CD4-positive, alpha-beta T cell treated with Interleukin-15 for 4 hours (primary cell): ENCODE measurements around the gene LCN15.

Experiments used
- DNase-seq: peaks from one replicate; pipeline ENCODE4 v3.0.0-alpha.2; 2020; ENCODE audit warnings: low spot score

LCN15 gene

DNA sequence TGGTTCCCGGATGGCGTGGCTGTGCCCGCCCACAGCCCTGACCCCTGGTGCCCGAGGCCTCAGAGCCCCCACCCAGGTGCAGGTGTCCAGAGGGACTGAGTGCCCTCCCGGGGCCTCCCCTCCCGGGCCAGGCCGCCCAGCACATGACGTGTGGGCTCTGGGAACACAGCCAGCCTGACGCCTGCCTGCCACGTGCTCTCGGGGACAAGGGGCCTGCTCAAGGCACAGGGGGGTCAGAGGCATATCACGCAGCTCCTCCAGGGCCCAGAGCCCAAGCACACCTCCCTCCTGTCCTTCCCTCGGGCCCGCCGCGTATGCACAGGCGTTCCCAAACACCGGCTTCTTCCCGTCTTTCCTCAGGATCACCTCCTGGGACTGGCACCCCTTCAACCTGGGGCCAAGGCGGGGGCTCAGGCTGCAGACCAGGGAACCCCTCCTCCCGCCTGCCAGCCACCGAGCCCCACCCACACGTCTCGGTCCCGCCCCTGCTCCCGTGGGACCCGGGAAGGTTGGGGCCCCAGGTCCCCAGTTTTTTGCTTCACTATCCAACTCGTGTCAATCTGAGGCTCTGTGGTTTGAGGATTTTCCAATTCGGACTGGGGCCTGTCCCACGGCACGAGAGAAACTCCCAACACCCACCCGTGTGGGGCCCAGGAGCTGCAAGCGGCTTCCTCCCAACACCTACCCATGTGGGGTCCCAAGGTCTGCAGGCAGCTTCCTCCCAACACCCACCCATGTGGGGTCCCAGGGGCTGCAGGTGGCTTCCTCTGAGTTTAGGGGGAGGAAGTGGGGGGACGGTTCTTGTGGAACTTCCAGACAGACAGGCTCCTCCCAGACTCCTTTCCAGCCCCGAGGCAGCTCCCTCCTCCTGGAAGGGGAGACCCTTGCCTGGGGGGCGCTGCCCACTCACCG, 23.1 kb downstream of the LCN15 start:
- DNase-seq, result no peak

DNA sequence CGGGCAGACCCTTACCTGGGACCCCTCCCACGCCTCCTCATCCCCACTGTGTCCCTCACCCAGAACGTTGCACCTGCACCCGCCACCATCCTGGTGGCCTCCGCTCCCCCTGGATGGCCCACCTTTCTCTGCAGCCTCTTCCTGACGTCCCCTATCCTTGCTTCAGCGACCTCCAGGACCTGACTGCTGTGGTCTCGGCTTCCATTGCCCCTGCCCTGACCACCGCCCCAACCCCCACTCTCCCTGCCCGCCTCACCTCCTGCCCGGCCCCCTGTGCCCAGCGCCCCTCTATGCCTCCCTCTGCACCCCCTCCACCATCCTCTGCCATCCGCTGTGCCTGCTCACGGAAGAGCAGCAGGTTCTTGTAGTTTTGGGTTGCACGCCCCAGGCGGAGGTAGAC, 23.8 kb downstream of the LCN15 start:
- DNase-seq, result no peak

DNA sequence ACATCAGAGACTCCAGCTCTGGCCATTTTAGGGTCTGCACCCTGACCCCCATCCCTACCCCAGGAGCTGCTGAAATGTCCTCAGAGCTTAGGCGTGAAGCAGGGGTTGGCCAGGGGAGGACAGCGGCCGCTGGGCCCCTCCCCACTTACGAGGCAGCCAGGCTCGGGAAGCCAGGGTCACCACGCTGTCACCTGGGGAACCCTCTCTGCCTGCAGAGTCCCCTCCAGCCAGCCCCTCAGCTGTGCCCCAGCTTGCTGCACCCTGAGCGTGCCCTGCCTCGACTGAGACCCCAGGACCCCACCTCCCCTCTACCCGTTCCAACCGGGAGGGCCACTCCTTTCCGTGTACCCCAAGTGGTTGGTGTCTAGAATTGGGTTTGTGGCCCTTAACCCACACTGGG, 24.2 kb downstream of the LCN15 start:
- DNase-seq, result no peak

DNA sequence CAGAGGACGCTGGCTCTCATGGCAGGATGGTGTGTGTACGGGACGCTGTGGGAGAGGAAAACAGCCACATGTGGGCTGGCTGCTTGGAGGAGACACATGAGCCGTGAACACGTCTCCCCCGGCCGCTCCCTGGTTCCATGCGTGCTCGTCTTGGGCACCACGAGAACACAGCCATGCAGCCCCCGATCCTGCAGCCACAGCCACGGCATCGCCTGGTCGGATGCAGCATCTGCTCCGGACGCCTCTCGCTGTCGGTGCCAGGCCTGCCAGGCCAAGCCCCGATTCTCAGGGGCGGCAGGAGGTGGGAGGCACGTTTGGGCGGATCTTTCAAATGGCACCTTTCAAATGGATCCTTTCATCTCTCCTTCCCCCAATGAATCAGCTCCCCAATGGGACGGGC, 24.8 kb downstream of the LCN15 start:
- DNase-seq, result no peak

DNA sequence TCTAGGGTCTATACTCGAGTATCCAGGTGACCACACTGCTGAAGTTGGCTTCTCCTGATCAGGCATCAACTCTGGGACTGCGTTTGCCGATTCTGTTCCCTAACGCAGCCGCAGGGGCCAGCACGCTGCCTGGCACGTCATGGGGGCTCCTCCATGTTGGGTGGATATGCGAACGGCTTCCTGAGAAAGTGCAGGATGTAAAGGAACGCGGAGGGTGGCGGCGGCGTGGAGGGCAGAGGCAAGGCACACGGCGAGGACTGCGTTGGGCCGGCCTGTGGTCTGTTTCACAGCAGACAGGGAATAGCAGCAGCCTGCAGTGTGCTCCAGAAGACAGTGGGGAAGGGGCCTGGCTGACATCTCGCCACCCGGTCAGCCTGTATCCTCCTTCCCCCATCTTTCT, 25.4 kb downstream of the LCN15 start:
- no peak for DNase-seq

DNA sequence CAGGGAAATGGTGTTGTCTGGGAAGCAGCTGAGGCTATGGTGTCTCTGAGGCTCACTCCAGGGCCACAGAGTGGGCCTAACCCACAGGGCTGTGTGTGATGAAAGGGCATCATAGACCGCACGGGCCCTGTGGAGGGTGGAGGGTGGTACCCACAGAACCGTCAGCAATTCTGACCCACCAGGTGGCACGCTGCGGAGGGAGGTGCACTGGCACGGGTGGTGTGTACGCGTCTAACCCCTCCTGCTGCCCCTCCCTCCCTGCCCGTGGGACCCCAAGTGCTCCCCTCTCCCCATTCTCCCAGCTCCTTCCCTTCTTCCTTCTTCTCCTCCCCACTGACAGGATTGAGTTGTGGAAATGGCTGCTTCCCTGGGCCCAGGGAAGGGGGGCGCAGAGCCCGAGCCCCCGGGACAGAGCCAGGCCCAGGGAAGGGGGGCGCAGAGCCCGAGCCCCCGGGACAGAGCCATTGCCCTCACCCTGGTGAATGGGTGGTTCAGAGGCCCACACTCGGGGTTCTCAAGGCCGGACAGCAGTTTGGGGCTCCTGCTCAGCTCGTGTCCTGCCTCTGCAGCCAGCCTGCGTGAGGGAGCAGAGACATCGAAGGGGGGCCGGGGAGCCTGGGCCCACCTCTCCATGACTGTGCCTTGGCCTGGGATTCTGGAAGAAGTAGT, 28.4 kb downstream of the LCN15 start:
- DNase-seq, result no peak

DNA sequence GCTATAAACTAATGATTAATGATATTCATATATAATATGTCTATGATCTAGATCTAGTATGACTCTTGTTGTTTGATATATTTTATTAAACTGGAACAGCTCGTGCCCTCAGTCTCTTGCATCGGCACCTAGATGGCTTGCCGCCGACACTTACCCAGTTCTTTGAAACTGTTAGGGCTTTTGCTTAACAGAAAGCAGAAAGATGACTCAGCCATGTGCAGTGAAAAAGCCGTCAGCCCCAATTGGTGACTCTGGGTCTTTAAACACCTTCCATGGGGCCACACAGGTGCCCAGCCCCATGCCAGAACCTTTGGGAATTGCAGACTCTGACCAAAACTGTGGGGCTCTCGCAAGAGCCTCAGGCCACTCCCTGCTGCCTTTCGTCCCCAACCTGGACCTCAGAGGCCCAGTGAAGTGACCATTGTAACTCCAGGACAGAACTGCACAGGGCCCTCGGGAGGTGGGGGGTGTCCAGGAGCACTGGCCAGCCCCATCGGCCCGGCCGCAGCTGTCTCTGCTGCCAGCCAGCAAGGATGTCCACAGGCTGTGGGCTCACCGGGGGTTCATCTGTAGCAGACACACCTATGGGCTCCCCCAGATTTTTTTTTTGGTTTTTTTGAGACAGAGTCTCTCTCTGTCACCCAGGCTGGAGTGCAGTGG, 29.4 kb downstream of the LCN15 start:
- no peak for DNase-seq

DNA sequence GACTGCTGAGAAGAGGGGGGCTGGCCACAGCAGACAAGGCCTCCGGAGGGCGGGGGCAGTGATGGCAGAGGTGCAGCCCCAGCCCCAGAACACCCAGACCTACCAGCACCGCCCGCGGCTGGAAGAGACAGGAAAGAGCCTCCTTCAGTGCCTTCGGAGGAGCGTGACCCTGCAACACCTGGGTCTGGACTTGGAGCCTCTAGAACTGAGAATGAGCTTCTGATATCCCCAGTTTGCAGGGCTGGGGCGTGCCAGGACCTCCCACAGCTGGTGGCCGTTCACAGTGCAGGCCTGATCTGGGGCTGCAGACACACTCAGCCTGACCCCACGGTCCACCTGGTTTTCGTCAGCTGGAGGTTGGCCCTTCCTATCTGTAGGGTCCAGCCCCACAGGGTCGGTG, 30.7 kb downstream of the LCN15 start:
- DNase-seq, result no peak

DNA sequence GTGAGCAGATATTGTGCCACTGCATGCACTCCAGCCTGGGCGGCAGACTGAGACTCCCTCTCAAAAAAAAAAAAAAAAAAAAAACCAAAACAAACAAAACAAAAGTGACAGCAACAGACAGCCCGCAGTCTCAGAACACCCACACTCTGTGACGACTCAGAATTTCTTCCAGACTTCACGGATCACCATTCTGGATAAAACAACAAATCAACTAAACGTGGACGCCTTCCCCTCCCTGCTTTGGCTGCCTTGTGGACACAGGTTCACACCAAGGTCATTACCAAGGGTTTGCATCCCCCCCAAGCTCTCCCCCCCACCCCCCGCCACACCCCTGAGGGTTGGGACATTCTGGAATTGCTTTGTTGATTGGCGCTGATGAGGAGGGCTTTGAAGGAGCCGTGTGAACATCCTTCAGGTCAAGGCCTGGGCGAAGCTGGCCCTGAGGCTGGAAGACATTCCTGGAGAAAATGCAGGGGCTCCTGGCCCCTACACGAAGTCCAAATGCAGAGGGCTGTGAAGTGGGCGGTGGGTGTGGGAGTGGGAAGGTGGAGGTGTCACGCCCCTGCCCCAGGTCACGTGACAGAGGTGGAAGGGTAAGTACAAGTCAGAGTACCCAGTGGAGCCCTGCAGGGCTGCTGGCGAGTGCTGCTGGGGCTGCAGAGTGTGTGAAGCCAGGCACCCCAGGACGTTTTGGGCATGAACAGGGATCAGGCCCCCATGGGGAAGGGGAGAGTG, 31.7 kb downstream of the LCN15 start:
- no peak for DNase-seq

DNA sequence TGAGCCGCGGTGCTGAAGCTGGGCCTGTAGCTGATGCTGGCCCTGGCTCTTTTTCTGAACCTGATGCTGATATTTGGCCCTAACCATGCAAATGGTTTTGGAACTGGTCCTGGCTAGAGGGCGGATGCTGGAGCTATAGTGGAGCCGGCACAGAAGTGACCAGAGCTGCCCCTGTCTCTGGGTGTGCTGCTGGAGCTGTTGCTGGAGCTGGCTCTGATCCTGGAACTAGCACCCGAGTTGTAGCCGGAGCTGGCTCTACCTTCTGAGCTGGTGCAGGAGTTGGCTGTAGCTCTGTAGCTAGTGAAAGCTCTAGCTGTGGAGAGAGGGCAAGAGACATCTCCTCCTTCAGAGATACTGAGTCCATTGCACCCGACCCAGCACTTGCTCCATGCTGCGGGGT, 34.4 kb downstream of the LCN15 start:
- no peak for DNase-seq

DNA sequence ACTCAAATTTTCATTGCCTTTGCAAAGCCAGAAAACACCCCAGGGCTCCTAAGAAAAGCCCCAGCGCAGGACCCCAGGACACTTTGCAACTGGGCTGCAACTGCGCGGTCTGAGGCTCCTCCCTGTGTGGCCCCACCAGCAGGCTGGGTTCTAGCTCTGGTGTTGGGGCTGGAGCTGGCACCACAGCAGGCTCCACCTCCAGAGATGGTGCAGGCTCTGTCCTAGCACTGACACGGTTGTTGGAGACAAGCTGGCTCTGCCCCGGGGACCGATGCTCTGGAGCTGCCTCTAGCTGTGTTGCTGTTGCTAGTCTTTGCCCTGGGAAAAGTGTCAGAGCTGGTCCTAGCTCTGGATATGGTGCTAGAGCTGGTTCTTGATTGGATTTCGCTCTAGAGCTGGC, 35.2 kb downstream of the LCN15 start:
- no peak for DNase-seq

DNA sequence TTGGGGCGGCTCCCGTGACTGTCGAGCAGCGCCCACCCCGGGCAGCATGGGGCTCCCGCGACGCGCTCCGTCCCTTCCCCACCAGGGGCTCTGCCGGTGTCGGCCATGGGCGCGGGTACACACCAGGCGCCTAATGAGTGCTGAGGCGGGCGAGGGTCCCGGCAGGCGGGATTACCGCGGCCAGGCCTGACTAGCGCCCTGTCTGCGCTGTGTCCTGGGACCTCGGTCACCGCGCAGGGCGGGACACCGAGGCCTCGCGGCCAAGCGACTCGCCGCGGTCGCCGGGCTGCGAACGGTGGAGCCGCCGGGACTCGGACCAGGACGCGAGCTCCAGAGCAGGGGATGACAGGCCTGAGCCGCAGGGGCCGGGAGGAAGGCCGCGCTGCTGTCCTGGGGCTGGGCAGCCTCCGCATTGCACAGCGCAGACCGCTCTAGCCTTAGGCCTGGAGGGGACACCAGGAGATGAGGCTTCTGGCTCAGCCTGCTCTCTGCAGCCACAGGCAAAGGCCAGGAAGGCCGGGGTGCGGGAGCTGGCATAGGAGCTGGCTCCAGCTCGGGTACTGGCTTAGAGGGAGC, 35.7 kb downstream of the LCN15 start:
- no peak for DNase-seq

DNA sequence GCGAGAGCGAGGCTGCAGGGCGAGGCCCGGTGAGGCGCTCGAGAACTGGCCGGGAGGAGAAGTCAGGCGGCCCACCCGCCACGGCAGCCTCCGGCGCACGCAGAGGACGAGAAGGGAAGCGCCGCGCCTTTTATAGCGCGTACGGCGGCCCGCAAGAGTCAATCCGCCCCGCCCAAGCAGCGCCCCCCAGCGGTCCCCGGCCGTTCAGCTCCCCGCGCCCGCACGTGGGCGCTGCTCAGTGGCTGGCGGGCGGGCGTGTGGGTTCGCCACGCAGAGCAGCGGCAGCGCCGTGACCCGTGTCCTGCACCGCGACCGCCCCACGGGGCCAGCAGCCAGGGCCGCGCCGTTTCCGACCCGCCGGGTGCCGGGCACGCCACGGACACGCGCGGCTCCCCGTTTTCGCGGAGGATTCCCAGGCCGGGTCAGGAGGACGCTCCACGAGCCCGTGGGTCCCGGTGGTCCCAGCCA, 36.2 kb downstream of the LCN15 start:
- DNase-seq, result peak; percentile 93

DNA sequence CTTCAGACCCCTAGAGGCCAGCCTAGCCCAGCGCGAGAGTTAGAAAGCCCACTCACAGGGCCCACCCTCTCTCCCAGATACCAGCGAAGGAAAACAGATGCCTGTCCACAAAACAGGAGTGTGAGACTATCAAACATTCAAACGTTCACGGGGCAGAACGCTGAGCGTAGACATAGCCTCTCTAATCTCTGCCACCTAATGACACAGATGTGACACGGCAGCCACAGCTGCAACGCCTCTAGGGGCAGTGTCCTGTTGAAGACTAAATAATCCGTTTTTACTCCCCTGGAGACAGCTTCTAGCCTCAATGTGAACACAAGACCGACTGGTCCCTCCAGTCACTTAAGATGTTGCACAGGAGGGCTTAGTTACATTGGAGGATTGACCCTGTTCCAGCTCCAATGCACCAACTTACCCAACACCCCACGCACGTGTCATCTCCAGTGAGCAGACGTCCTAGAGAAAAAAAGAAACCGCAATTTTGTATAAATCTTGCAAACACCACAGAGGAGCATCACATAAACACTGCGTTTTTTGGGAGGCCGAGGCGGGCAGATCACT, 37.6 kb downstream of the LCN15 start:
- DNase-seq, result peak; percentile 55

DNA sequence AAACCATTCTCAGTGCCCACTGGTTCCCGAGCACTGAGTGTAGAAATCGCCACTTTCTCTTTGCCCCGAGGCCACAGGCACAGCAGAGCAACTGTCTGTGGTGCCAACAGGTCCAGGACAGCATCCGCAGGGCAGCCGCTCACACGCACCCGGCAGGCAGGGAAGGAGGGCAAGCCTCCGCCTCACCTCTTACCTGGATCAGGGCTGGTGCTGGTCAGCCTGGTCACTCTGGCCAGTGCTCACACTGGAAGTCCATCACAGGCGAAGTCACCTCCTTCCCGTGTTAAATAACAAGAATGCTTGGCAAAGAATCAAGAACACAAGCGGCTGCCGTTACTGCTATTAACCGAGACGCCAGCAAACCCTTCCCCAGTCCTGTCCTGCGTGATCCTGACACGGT, 38.2 kb downstream of the LCN15 start:
- DNase-seq, result no peak

DNA sequence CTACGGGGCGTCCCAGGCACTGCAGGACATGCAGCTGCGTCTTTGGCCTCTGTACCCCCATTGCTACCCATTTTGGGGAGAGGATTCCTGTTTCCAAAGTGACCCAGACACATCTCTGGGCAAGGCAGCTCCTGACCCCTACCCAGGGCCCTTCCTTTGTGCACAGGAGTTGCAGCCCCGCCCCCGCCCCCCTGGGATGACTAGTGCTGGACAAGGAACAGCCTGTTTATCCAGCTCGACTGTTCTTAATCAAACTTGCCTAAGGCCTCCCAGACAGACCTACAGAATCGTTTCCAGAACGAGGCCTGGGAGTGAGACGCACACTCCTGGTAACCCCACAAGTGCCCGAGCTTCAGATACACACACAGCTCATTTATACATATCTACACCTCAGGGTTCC, 38.7 kb downstream of the LCN15 start:
- DNase-seq, result no peak

DNA sequence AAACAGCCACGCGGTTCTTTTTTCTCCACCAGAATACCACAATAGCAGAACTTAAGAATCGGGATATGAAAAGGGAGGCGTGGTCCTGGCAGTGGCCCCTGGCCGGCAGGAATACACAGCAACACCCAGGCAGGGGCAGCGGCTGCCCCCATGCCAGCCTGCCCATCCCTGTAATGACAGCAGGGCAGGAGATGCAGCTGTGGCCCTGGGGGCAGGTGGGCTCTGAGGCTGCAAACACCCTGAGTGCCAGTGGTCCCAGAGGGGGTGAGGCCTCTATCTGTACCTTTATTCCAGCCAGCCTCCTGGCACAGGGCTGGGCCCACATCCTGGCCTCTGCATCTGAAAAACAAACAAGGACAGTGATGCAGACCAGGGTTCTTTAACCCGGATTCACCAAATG, 39.5 kb downstream of the LCN15 start:
- DNase-seq, result no peak

DNA sequence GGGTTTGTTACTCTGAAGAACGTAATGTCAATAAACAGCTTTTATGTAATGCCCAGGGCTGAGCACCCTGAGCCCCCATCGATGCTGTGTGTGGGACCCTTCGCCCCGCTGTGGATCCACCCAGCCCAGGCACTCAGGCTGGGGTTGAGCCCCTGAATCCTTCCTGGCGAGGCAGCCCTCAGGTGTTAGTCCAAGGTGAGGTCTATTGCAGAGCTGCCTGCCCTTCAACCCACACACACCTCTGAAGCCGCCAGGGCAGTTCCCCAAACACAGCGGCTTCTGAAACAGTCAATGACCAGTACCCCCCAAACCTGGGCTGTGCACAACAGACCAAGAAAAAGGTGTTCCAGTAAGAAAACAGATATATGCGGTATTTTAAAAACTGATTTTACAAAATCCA, 40.3 kb downstream of the LCN15 start:
- no peak for DNase-seq

DNA sequence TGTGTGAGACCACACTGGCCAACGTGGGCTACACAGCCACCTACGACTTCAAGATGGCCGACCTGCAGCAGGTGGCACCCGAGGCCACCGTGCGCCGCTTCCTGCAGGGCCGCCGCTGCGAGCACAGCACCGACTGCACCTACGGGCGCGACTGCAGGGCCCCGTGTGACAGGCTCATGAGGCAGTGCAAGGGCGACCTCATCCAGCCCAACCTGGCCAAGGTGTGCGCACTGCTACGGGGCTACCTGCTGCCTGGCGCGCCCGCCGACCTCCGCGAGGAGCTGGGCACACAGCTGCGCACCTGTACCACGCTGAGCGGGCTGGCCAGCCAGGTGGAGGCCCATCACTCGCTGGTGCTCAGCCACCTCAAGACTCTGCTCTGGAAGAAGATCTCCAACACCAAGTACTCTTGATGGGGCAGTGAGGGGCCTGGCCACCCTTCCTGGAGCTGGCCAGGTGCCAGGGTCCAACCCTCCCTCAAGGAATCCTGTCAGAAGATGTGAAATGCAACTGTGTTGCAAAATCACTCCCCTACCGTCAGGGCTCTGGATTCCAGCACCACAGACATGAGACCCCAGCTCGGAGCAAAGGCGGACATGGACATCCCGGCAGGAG, 40.8 kb downstream of the LCN15 start:
- DNase-seq, result no peak

DNA sequence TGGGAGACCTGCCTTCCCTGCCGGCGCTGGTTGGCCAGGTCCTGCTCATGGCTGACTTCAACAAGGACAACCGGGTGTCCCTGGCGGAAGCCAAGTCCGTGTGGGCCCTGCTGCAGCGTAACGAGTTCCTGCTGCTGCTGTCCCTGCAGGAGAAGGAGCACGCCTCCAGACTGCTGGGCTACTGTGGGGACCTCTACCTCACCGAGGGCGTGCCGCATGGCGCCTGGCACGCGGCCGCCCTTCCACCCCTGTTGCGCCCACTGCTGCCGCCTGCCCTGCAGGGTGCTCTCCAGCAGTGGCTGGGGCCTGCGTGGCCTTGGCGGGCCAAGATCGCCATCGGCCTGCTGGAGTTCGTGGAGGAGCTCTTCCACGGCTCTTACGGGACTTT, 41.4 kb downstream of the LCN15 start:
- DNase-seq, result no peak
